GM21367 (cell line): ENCODE results near the gene GPR27.

Experiments
- ATAC-seq: cut with Tn5 transposase; IDR thresholded peaks from one replicate; pipeline ENCODE4 v1.9.1; 2021; ENCODE audit not compliant: unreplicated experiment

The GPR27 gene

DNA sequence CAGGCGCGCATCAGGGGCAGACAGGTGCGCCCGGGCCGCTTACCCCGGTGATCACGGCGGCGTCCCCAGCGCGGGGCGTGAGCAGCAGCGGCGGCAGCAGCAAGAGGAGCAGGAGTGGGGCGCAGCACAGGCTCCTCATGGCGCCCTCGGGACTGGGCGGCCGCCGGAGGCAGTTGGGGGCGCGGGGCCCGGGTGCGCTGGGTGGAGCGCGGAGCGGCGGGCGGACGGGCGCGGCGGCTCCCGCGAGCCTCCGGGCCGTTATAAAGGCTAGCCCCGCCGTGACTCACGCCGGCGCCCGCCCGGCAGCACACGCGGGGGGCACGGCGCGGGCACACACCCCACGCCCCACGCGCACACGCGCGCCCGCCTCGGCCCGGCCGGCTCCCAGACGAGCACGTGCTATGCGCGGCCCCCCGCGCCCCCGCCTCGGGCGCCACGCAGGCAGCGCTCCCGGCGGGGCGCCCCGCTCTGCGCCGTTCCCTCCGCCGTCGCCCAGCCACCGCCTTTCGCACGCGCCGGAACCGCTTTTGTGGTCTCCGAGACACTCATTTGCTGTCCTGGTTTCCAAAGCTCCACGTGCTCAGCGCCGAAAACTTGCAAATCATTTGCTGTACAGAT lies 31.4 kb downstream of the GPR27 start, which contains the start of gene PROK2:
PROK2 (minus strand) TSS at position 235 of the 618 bp plus-strand sequence; CDS start at position 139, 96 bp downstream.
- no peak for ATAC-seq

GRCh38 chr3:71785532-71786216 lies 32.0 kb downstream of the GPR27 start:
- no peak for ATAC-seq

DNA sequence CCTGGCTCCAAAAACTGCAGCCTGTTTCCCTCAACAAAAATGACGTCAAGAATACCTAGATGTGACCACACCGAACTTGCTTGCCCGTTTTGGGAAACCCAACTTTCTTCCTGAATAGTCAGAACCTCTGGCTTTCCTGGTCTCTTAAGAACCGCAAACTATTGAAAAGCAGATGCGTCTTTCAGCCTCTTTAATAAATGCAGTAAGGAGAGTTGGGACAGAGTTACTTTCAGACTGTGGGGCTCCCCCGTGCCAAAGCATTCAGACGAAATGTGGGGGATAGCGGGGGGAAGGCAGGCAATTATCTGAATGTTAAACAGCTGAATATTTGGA lies 32.5 kb downstream of the GPR27 start:
- ATAC-seq, result no peak

DNA sequence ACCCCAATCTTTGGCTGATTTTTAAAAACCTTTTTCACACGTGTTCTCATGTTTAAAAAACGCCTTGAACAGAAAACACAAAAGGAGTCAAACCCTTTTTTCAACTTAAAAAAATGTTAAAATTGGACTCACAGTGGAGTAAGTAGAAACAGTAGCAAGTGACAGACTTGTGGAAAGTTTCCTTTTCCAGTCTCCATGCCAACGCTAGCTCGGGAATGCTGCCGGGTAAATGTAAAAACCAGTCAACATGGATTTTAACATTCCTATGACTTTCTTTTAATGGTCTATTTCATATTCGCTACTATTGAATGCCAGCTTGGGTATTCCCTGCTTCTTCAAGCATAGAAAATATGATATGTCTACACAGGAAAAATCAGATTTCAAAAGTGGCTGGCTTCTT lies 32.9 kb downstream of the GPR27 start:
- no peak for ATAC-seq

- ATAC-seq, result no peak
These were observed 34.3 kb downstream of the GPR27 start for GRCh38 chr3:71787851-71788405.

GRCh38 chr3:71789922-71790321 lies 36.3 kb downstream of the GPR27 start:
- ATAC-seq, result no peak

DNA sequence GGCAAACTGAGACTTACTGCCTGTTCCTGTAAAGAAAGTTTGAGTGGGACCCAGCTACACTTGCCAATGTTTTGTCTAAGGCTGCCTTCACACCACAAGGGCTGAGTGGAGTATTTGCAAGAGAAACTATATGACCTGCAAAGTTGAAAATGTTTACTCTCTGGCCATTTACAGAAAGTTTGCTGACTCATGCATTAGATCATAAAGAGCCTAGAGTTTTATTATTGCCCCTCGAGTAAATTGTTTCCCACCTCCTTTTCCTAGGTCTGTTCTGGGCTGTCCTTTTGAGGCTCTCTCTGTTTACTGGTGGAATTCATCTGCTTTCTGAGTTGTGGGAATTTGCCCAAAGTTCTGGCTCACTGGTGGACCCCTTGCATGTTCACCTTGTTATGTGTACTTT lies 38.0 kb downstream of the GPR27 start:
- no peak for ATAC-seq

GRCh38 chr3:71796290-71796689 lies 42.6 kb downstream of the GPR27 start:
- no peak for ATAC-seq

DNA sequence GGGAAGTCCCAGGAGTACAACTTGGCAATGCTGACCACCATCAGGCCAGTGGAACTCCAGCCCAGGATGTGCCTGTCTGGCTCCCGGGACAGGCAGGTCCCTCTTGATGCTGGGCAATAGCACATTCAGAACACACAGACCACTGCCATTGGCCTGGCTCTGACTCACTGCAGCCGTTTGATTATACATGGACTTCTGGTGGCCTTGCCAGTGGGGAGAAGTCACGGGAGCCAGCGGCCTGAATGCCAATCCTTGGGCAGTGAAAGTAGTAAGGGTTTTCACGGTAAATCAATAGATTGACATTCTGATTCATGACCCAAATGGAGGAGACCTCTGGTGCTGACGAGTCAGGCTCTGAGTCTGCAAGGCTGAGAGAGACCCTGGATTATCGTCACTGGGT lies 43.8 kb downstream of the GPR27 start:
- no peak for ATAC-seq

- ATAC-seq, result no peak
These were observed 46.4 kb downstream of the GPR27 start for GRCh38 chr3:71800023-71800422.

DNA sequence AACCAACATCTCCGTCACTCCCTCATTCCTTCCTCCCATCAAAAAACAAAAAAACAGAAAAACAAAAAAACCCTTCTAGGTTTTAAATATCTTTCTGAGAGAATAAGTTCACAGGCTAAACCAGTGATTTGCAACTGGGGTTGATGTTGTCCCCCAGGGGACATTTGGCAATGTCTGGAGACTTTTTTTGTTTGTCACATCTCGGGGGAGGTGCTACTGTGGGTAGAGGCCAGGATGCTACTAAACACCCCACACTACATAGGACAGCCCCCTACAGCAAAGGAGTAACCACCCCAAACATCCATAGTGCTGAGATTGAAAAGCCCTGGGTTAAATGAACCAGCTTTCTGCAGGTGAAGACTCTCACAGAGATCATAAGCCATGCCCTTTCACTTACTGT lies 48.3 kb downstream of the GPR27 start:
- ATAC-seq, result no peak

DNA sequence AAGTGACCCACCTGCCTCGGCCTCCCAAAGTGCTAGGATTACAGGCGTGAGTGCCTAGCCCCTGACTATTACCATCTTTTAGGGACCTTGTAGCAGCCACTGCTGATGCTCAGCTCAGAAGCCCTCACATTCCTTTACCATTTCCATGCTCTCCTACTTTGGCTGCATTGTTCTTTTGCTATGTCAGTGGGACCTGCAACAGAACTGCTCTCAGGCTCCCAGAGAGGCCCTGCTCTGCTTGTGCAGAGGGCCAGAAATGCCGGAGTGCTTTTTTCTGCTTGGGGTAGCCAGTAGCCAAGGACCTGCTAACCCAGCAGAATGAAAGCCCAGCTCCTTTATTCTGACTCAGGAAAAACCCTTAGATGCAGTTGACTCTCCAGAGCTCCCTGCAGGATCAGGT lies 49.6 kb downstream of the GPR27 start:
- no peak for ATAC-seq

DNA sequence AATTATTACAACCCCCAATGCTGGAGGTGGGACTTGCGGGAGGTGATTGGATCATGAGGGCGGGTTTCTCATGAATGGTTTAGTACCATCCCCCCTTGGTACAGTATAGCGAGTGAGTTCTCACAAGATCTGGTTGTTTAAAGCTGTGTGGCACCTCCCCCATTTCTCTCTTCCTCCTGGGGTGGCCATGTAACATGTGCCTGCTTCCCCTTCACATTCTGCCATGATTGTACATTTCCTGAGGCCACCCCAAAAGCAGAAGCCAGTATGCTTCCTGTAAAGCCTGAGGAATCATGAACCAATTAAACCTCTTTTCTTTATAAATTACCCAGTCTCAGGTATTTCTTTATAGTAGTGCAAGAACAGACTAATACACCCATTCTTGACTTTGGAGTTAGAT lies 51.5 kb downstream of the GPR27 start:
- ATAC-seq, result no peak

DNA sequence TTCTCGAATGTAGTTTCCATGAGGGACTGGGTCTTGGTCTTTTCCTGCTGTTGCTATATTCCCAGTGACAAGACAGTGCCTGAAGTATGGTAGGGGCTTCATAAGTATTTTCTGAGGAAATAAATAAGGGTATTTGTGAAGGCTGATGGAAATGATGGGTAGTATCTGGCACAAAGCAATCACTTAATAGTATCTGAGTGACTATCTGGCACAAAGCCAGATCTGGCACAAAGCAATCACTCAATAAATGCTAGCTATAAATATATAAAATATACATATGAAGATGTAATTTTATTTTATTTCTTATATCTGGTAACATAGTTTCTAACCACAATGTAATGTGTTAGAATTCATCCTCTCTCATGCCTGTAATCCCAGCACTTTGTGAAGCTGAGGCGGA lies 52.0 kb downstream of the GPR27 start:
- ATAC-seq, result no peak
